ENCODE measurements around the gene PAIP2.
"Not testable (repeated sequence)": the region's sequence is repeated elsewhere in the genome, so short reads cannot be mapped to it uniquely, and the experiment has no call there.

Gene PAIP2

GRCh38 chr5:139379626-139380449 is 38.2 kb downstream of the PAIP2 start:
- no peak for DNase-seq

GRCh38 chr5:139381837-139382761 is 40.4 kb downstream of the PAIP2 start:
- DNase-seq: no peak

GRCh38 chr5:139382807-139383206 is 41.2 kb downstream of the PAIP2 start:
- no peak for DNase-seq

- no peak for DNase-seq
Observed at GRCh38 chr5:139383275-139383992, 41.8 kb downstream of the PAIP2 start, which contains the start of gene SLC23A1. Gene SLC23A1, minus strand, starts transcription at chr5:139383297. Its CDS starts 44 bp downstream, at chr5:139383253.

GRCh38 chr5:139383993-139384590 is 42.4 kb downstream of the PAIP2 start:
- no peak for DNase-seq

- DNase-seq: no peak
Observed at GRCh38 chr5:139384591-139385051, 43.0 kb downstream of the PAIP2 start.

- DNase-seq: no peak
Observed at GRCh38 chr5:139385061-139386049, 43.7 kb downstream of the PAIP2 start.

GRCh38 chr5:139386050-139386438 is 44.4 kb downstream of the PAIP2 start:
- DNase-seq: no peak

GRCh38 chr5:139386956-139387355 is 45.3 kb downstream of the PAIP2 start:
- DNase-seq: not testable (repeated sequence)

- DNase-seq: no peak
Observed at GRCh38 chr5:139387611-139388197, 46.0 kb downstream of the PAIP2 start.

- DNase-seq: no peak
Observed at GRCh38 chr5:139388198-139388821, 46.7 kb downstream of the PAIP2 start.

- peak; percentile 71 for DNase-seq
Observed at GRCh38 chr5:139389701-139390638, 48.3 kb downstream of the PAIP2 start, which contains the start of gene MZB1. Gene MZB1, minus strand, starts transcription at chr5:139389913. Its CDS starts 57 bp downstream, at chr5:139389856.

- DNase-seq: no peak
Observed at GRCh38 chr5:139390639-139391569, 49.2 kb downstream of the PAIP2 start.

GRCh38 chr5:139391570-139392323 is 50.1 kb downstream of the PAIP2 start:
- no peak for DNase-seq

GRCh38 chr5:139392324-139392677 is 50.6 kb downstream of the PAIP2 start:
- DNase-seq: no peak

- DNase-seq: peak; percentile 75
Observed at GRCh38 chr5:139392678-139393496, 51.2 kb downstream of the PAIP2 start.

All from activated gamma-delta T cell treated with Interleukin-2 at 50 U/mL for 16 hours (primary cell).